GM08714 (cell line): ENCODE measurements around the gene PC.
"Not testable (repeated sequence)": the region's sequence is repeated elsewhere in the genome, so short reads cannot be mapped to it uniquely, and the experiment has no call there.

Source experiments
- H3K4me3 ChIP-seq: fragments of 200-500 bp; sonication (Bioruptor generic); 2 replicates; pipeline ENCODE4 v1.5.1; 2014; ENCODE audit warnings: mild to moderate bottlenecking, low read length, inconsistent platforms
- ZNF274 ChIP-seq: IDR thresholded peaks from 2 replicates; pipeline ENCODE4 v1.6.1; 2012; ENCODE audit warnings: mild to moderate bottlenecking, low read depth, low read length

PC gene

DNA sequence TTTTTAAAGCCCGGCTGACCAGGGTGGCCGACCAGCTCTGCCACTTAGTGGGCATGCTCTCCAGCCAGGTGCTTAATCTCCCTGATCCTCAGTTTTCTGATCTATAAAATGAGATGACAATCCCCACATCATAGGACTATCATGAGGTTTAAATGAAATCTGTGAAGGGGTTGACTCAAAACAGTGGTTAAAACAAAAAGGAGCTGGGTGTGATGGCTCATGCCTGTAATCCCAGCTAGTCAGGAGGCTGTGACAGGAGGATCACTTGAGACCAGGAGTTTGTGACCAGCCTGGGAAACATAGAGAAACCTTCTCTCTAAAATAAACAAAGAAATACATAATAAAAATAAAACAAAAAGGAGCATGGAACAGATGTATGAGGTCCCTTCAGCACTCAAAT is 13.3 kb upstream of the PC start:
- TF ChIP-seq ZNF274 = no peak
- H3K4me3 ChIP-seq = no peak overlapping the region

GRCh38 chr11:66970807-66971442 is 12.7 kb upstream of the PC start:
- TF ChIP-seq ZNF274 = no peak
- H3K4me3 ChIP-seq = no peak overlapping the region

DNA sequence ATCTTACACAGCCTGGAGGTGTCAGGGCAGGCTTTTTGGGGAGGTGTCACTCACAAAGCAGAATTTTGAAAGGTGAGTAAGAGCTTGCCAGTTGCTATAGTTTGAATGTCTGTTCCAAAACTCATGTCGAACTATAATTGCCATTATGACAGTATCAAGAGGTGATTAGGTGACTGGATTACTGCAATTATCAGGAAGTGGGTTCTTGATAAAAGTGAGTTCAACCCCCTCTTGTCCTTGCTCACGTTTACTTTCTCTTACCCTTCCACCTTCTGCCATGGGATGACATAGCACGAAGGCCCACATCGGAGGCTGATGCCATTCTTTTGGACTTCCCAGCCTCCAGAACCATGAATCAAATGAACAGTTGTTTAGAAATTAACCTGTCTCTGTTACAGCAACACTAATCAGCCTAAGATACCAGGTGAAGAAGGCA is 12.2 kb upstream of the PC start:
- no peak for TF ChIP-seq ZNF274
- no peak overlapping the region for H3K4me3 ChIP-seq

- no peak overlapping the region for H3K4me3 ChIP-seq
- TF ChIP-seq ZNF274 = no peak
These were observed 11.5 kb upstream of the PC start for GRCh38 chr11:66969584-66970225.

- no peak overlapping the region for H3K4me3 ChIP-seq
- TF ChIP-seq ZNF274 = no peak
These were observed 9.7 kb upstream of the PC start for GRCh38 chr11:66967670-66968425.

DNA sequence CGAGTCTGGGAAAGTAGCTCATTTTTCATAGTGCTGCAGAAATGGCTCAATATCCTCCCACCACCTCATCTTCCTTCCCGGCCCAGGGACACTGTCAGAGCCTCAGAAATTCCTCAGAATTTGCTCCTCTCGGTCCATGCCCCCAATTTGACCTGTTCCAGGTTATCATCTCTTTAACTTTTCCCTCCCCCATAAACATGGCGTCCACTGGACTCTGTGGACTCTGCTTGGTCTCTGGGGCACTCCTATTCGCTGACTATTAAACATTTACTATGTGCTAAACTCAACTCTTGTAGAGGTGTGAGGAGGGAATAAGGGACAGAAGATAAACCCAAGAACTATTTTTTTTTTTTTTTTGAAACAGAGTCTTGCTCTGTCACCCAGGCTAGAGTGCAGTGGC is 8.2 kb upstream of the PC start:
- H3K4me3 ChIP-seq = no peak overlapping the region
- no peak for TF ChIP-seq ZNF274

GRCh38 chr11:66964495-66964894 is 6.3 kb upstream of the PC start:
- no peak for TF ChIP-seq ZNF274
- no peak overlapping the region for H3K4me3 ChIP-seq

- H3K4me3 ChIP-seq = no peak overlapping the region
- TF ChIP-seq ZNF274 = no peak
These were observed 4.6 kb upstream of the PC start for GRCh38 chr11:66962801-66963200.

- TF ChIP-seq ZNF274 = no peak
- no peak overlapping the region for H3K4me3 ChIP-seq
These were observed 4.1 kb upstream of the PC start for GRCh38 chr11:66962247-66962646.

DNA sequence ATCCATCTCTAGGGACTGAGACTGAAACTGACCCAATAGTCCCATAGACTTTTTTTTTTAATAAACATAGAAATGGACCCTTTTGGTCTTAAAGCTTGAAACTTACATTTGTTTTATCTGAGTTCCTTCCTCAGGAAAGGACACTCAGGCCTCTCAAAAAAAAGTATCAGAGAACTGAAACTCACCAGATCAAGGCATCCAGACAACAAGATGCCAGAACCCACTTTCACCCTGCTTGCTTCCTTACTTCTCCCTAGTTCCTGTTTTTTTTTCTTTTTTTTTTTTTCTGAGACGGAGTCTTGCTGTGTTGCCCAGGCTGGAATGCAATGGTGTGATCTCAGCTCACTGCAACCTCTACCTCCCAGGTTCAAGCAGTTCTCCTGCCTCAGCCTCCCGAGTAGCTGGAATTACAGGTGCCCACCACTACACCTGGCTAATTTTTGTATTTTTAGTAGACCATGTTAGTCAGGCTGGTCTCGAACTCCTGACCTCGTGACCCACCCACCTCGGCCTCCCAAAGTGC is 3.6 kb upstream of the PC start:
- not testable (repeated sequence) for H3K4me3 ChIP-seq

DNA sequence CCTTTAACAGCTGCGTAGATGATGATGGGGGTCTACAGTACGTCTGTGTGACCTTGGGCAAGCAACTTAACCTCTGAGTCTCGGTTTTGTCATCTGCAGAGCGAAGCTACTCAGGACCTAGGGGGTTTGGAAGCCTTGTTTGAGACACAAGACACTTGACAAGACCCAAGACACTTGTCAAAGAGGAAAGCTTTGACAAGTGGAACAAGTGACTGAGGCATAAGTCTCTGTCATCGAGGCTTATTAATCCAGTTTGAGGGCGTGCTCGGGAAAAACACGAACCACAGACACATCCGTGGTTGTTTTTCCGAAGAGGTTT is 732 bp upstream of the PC start:
- no peak for TF ChIP-seq ZNF274
- H3K4me3 ChIP-seq = peak overlapping the region; percentile 5; the same call in 1 of the 2 replicates

GRCh38 chr11:66957971-66958231 is 282 bp downstream of the PC start:
- peak overlapping the region; percentile 44; the same call in 1 of the 2 replicates for H3K4me3 ChIP-seq

DNA sequence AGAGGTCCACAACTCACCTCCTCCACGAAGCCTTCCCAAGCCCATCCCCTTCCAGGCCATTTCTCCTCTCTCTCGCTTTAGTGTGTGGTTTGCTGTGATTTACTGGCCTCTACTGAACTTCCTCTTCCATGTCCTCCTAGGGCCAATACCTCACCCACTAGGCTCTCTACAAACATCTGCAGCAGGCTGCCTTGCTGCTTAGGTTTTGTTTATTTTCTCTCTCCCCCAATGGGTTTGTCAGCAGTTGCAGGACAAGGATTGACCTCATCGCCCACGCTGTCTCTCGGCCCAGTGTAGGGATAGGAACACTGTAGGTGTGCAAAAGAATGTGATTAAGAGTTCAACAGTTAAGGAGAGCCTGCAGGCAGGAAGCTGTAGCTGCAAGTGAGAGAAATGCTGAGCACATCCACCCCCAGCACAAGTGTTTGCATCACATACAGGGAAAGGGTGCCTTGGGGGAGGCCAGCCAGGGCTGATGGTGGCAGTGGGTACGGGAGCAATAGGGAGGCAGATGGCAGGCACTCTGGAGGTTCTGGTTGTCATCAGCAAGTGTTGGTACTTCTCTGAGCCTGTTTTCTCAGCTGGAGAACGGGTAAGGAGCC is 1.4 kb downstream of the PC start:
- no peak for TF ChIP-seq ZNF274
- H3K4me3 ChIP-seq = no peak overlapping the region

More at GRCh38 chr11:66957971-66958231, 282 bp downstream of the PC start:
- no peak for TF ChIP-seq ZNF274

GRCh38 chr11:66953081-66953833 is 4.9 kb downstream of the PC start:
- H3K4me3 ChIP-seq = no peak overlapping the region
- TF ChIP-seq ZNF274 = no peak
